ENCODE results near the gene RHEB. TPM values are rescaled to one million over a fixed set of nuclear protein-coding genes. Genes with fewer than 3 reads are reported as not detected.

The RHEB gene
- total RNA-seq, 1 donor from 2014 or later: 81.0 TPM

GRCh38 chr7:151501676-151502075 lies 18.0 kb downstream of the RHEB start:
- no peak for TF ChIP-seq CTCF (conservative IDR thresholded peaks at IDR 0.05)
- Mint-ChIP-seq H3K27ac (no peak overlapping the region), H3K4me1 (ENCODE audit: unreplicated experiment) (peaks cover 34% of the 10 kb centered on the region), H3K4me3 (no peak overlapping the region), H3K27me3 (no peaks in the 10 kb centered on the region), H3K9me3 (no peaks in the 10 kb centered on the region), H3K36me3 (peaks cover 11% of the 10 kb centered on the region)
- DNase-seq (ENCODE audit: extremely low spot score, unreplicated experiment): no peak

GRCh38 chr7:151498495-151498894 lies 21.2 kb downstream of the RHEB start:
- Mint-ChIP-seq H3K4me3 (no peak overlapping the region), H3K27ac (no peak overlapping the region), H3K36me3 (peaks cover 7% of the 10 kb centered on the region), H3K27me3 (no peaks in the 10 kb centered on the region), H3K9me3 (no peaks in the 10 kb centered on the region), H3K4me1 (ENCODE audit: unreplicated experiment) (peaks cover 51% of the 10 kb centered on the region)
- TF ChIP-seq CTCF (conservative IDR thresholded peaks at IDR 0.05): no peak
- no peak for DNase-seq (ENCODE audit: extremely low spot score, unreplicated experiment)

GRCh38 chr7:151497306-151497871 lies 22.3 kb downstream of the RHEB start:
- Mint-ChIP-seq H3K4me3 (no peak overlapping the region), H3K27me3 (no peaks in the 10 kb centered on the region), H3K9me3 (no peaks in the 10 kb centered on the region), H3K4me1 (ENCODE audit: unreplicated experiment) (peaks cover 46% of the 10 kb centered on the region), H3K36me3 (peaks cover 7% of the 10 kb centered on the region), H3K27ac (no peak overlapping the region)
- TF ChIP-seq CTCF (conservative IDR thresholded peaks at IDR 0.05): no peak
- DNase-seq (ENCODE audit: extremely low spot score, unreplicated experiment): no peak

GRCh38 chr7:151495360-151495759 lies 24.3 kb downstream of the RHEB start:
- peaks cover 3% of the 10 kb centered on the region for H3K9me3 Mint-ChIP-seq
- TF ChIP-seq CTCF (conservative IDR thresholded peaks at IDR 0.05): no peak

DNA sequence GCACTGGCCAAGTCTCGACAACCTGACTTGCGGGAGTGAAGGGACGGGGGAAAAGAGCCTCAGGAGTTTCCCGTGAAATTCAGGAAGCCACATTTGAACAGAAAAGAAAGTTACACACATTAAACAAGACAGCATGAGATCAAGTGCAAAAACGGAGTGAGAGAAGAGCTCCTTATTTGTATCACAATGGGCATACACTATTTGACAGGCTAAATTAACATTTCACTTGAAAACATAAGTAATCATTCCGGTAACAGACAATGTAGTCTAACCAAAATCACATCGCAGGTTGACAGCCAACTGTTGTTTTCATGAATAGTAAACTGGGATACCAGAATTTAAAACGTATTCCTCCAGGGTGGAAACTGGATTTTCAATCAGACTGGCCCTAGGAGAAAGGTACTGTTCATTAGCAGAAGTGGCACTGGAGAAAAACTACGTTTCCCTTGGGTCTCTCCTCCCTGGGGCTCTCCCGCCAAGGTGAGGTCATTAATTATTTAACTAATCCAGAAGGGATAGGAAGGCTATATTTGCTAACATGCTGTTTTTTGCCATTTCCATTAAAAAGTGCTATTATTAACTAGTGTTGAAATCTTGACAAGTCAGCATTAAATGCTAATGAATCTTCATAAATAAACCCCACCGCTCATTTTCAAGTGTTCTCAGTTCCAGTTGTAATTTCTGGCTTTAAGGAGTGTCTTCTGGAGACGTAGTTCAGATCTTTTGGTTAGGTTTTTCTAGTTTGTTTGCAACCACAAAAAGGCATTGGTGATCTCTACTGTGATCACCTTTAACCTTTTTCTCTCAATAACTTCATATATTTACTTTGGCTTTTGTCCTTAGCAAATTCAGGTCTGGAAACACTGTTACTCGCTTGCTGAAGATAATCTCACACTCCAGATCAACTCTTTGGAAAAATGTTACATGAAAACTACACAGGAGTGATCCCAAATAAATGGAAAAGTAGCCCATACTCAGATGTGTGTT lies 25.1 kb downstream of the RHEB start:
- Mint-ChIP-seq H3K27me3 (no peaks in the 10 kb centered on the region), H3K9me3 (peaks cover 3% of the 10 kb centered on the region), H3K4me1 (ENCODE audit: unreplicated experiment) (peaks cover 47% of the 10 kb centered on the region), H3K4me3 (peak overlapping the region; percentile 46), H3K36me3 (peaks cover 5% of the 10 kb centered on the region), H3K27ac (peak overlapping the region; percentile 37)
- no peak for DNase-seq (ENCODE audit: extremely low spot score, unreplicated experiment)
- no peak for TF ChIP-seq CTCF (conservative IDR thresholded peaks at IDR 0.05)

More at GRCh38 chr7:151495360-151495759, 24.3 kb downstream of the RHEB start:
- H3K4me1 Mint-ChIP-seq (ENCODE audit: unreplicated experiment): peaks cover 51% of the 10 kb centered on the region
- H3K27me3 Mint-ChIP-seq: no peaks in the 10 kb centered on the region
- no peak overlapping the region for H3K4me3 Mint-ChIP-seq
- no peak overlapping the region for H3K27ac Mint-ChIP-seq
- no peak for DNase-seq (ENCODE audit: extremely low spot score, unreplicated experiment)
- H3K36me3 Mint-ChIP-seq: peaks cover 5% of the 10 kb centered on the region
